Measurements from ENCODE around the gene DISC1. TPM values are rescaled to one million over a fixed set of nuclear protein-coding genes. Genes with fewer than 3 reads are reported as not detected.

Gene DISC1
- total RNA-seq, 2 experiments from 2014 or later = 9.8 to 11.2 TPM

DNA sequence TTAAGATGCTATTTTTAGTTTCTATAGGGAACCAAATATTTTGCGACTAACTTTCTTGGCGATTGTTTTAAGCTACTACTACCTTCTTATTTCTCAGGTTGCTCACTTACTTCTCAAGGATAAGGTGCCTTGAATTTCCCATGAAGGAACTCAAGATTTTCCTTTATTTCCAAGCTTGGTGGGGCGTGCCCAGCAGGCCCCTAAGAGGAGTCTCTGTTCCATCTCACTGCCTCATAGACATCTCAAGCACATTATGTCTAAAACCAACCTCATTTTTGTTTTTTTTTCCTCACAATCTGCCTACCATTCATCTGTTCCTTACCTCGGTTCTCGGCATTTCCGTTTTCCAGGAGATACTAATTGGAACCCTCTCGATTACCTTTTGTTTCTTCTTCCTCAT is 421.9 kb downstream of the DISC1 start:
- ATAC-seq (ENCODE audit: low read depth) = no peak
- no peaks in the 10 kb centered on the region for H3K4me1 Mint-ChIP-seq
- no peaks in the 10 kb centered on the region for H3K36me3 Mint-ChIP-seq
- POLR2A ChIA-PET = no interaction called here
- peaks cover 2% of the 10 kb centered on the region for H3K9me3 Mint-ChIP-seq
- no peak overlapping the region for H3K4me3 Mint-ChIP-seq
- peaks cover 2% of the 10 kb centered on the region for H3K27me3 Mint-ChIP-seq
- no peak overlapping the region for H3K27ac Mint-ChIP-seq
- DNase-seq = no peak

- peaks cover 2% of the 10 kb centered on the region for H3K27me3 Mint-ChIP-seq
- DNase-seq = no peak
- POLR2A ChIA-PET = no interaction called here
- H3K36me3 Mint-ChIP-seq = no peaks in the 10 kb centered on the region
- H3K4me3 Mint-ChIP-seq = no peak overlapping the region
- H3K4me1 Mint-ChIP-seq = no peaks in the 10 kb centered on the region
- ATAC-seq (ENCODE audit: low read depth) = no peak
- no peak overlapping the region for H3K27ac Mint-ChIP-seq
- H3K9me3 Mint-ChIP-seq = peaks cover 2% of the 10 kb centered on the region
Measured at GRCh38 chr1:232049335-232049734, 422.7 kb downstream of the DISC1 start.

GRCh38 chr1:232057217-232057895 is 430.8 kb downstream of the DISC1 start:
- no peak overlapping the region for H3K4me3 Mint-ChIP-seq
- no peak for ATAC-seq (ENCODE audit: low read depth)
- peaks cover 3% of the 10 kb centered on the region for H3K27me3 Mint-ChIP-seq
- H3K27ac Mint-ChIP-seq = no peak overlapping the region
- no peaks in the 10 kb centered on the region for H3K36me3 Mint-ChIP-seq
- no peaks in the 10 kb centered on the region for H3K9me3 Mint-ChIP-seq
- no peak for DNase-seq
- POLR2A ChIA-PET = no interaction called here
- H3K4me1 Mint-ChIP-seq = no peaks in the 10 kb centered on the region

DNA sequence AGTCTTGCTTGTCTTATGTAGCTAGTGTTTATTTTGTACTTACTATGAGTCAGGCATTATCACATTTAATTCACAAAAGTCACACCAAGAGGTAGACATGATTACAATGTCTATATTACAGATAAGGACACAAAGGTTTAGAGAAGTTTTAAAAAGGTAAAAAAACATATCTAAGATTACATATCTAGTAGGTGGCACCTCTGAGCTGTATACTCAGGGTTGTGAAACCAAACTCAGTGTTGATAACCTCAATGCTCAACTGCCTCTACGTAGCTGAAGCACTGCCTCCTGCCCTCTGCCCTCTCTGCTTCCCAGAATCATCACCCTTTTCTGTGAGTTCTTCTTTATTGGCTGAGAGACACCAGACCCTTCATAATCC is 431.3 kb downstream of the DISC1 start:
- no peak overlapping the region for H3K27ac Mint-ChIP-seq
- peaks cover 3% of the 10 kb centered on the region for H3K27me3 Mint-ChIP-seq
- ATAC-seq (ENCODE audit: low read depth) (no peak), DNase-seq (no peak)
- H3K9me3 Mint-ChIP-seq = no peaks in the 10 kb centered on the region
- H3K4me3 Mint-ChIP-seq = no peak overlapping the region
- no peaks in the 10 kb centered on the region for H3K36me3 Mint-ChIP-seq
- POLR2A ChIA-PET = no interaction called here
- H3K4me1 Mint-ChIP-seq = no peaks in the 10 kb centered on the region

DNA sequence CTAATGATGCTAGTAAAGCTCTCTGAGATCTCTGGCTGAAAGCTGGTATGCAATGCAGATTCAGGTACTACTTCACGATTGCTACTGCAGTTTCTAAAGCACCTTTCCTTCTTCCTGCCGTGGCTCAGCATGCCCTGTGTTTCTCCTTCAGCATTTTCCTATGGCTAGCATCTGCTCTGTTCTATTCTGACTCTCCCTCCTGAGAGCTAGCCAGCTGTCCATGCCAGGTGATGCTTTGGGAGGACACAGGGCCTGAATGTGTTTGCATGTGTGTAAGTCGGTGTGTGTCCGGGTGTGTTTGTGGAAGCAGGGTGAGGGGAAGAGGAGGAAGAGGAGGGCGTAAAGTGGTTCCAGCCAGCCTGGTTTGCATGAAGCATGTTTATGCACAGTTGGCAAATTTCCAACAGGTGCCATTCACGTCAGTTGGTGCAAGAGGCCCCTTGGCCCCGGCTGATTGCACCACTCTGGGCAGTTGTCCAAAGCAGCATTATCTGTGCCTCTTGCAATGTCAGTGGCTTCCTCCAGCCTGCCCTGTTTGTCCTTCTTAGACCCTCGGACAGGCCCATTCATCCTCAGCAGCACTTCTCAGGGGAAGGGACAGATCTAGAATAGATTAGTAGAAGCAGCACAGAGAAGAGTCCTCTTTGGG is 433.3 kb downstream of the DISC1 start:
- Mint-ChIP-seq H3K9me3 (no peaks in the 10 kb centered on the region), H3K27ac (no peak overlapping the region), H3K4me3 (no peak overlapping the region), H3K36me3 (no peaks in the 10 kb centered on the region), H3K4me1 (no peaks in the 10 kb centered on the region), H3K27me3 (peaks cover 3% of the 10 kb centered on the region)
- POLR2A ChIA-PET = no interaction called here
- ATAC-seq (ENCODE audit: low read depth) (no peak), DNase-seq (no peak)

- no peak overlapping the region for H3K27ac Mint-ChIP-seq
Measured at GRCh38 chr1:232062967-232063366, 436.4 kb downstream of the DISC1 start.

DNA sequence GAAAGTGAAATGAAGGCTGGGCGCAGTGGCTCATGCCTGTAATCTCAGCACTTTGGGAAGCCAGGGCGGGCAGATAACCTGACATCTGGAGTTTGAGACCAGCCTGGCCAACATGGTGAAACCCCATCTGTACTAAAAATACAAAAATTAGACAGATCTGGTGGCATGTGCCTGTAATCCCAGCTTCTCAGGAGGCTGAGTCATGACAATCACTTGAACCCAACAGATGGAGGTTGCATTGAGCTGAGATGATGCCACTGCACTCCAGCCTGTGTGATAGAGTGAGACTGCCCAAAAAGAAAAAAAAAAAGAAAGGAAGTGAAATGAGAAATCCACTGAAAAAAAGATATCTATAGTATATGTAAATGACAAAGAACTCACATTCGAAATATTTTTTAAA is 439.9 kb downstream of the DISC1 start:
- ATAC-seq (ENCODE audit: low read depth) (no peak), DNase-seq (no peak)
- H3K4me3 Mint-ChIP-seq = no peak overlapping the region
- H3K9me3 Mint-ChIP-seq = peaks cover 1% of the 10 kb centered on the region
- peaks cover 6% of the 10 kb centered on the region for H3K27me3 Mint-ChIP-seq
- no peaks in the 10 kb centered on the region for H3K4me1 Mint-ChIP-seq
- POLR2A ChIA-PET = no interaction called here
- no peaks in the 10 kb centered on the region for H3K36me3 Mint-ChIP-seq
- H3K27ac Mint-ChIP-seq = no peak overlapping the region

More at GRCh38 chr1:232062967-232063366, 436.4 kb downstream of the DISC1 start:
- no peaks in the 10 kb centered on the region for H3K4me1 Mint-ChIP-seq
- ATAC-seq (ENCODE audit: low read depth) (no peak), DNase-seq (no peak)
- H3K36me3 Mint-ChIP-seq = no peaks in the 10 kb centered on the region
- POLR2A ChIA-PET = no interaction called here
- no peaks in the 10 kb centered on the region for H3K9me3 Mint-ChIP-seq
- peaks cover 4% of the 10 kb centered on the region for H3K27me3 Mint-ChIP-seq
- no peak overlapping the region for H3K4me3 Mint-ChIP-seq

DNA sequence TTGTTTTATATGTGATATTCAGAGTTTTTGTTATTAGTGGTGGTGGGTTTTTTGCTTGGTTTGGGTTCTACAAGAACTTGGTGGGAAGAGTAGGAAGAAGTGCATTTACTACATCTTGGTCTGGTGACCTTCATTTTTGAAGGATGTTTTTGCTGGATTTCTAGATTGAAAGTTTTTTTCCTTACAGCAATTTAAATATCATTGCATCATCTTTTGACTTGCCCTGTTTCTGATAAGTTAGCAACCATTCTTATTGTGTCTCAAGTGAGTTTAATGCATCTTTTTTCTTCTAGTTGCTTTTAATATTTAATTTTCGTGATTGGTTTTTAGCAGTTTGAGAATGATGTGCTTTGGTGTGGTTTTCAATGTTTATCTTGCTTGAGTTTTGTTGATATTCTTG is 447.7 kb downstream of the DISC1 start:
- Mint-ChIP-seq H3K4me1 (no peaks in the 10 kb centered on the region), H3K4me3 (no peak overlapping the region), H3K36me3 (no peaks in the 10 kb centered on the region), H3K27me3 (peaks cover 4% of the 10 kb centered on the region), H3K9me3 (peaks cover 3% of the 10 kb centered on the region), H3K27ac (no peak overlapping the region)
- ATAC-seq (ENCODE audit: low read depth) (no peak), DNase-seq (no peak)
- POLR2A ChIA-PET = no interaction called here

DNA sequence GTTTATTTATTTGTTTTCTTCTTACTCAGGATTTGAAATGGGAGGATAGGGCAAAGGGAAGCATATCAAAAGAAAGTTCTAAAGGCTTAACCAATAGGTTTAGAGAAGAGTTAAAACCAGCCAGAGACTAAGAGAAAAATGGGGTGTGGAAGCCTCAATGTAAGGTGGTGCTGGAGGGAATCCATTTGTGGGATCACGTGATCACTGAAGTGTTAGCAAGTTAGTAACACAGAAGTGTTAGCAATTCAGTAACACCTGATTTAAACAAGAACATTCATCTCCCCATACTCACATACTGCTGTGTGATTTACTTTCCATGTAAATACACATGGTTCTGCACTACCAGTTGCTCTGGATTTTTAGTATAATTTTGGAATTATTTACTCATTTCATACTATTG is 451.2 kb downstream of the DISC1 start:
- H3K36me3 Mint-ChIP-seq = no peaks in the 10 kb centered on the region
- H3K27ac Mint-ChIP-seq = no peak overlapping the region
- H3K9me3 Mint-ChIP-seq = peaks cover 10% of the 10 kb centered on the region
- no peaks in the 10 kb centered on the region for H3K4me1 Mint-ChIP-seq
- DNase-seq (no peak), ATAC-seq (ENCODE audit: low read depth) (no peak)
- H3K4me3 Mint-ChIP-seq = no peak overlapping the region
- POLR2A ChIA-PET = no interaction called here
- no peaks in the 10 kb centered on the region for H3K27me3 Mint-ChIP-seq

DNA sequence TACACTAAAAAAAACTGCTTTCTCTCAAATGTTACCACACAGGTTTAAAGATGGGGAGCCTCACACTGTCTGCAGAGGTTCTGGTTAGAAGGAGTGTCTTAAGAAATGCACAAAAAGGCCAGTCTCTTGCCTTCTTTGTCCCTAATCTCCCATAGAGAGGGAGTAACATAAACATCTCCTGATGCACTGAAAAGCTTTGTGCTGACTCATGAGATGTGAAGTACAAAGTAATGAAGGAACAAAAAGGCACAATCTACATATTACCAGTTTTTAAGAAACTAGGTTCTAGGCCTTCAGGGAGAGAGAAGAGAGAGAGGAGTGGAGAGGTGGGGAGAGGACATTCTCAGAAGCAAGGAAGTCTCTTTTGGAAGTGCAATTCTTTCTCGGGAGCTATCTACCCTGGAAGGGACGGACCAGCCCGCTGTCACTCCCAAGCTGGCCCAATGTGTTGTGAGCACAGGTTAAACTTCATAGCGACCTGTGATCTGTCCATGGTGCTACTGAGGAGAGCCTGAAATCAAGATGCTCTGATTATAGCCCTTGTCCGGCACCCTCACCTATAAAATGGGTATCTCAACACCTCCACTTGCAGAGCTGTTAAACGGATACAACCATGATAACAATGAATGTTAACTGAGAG is 458.1 kb downstream of the DISC1 start:
- POLR2A ChIA-PET = no interaction called here
- DNase-seq = no peak
- no peaks in the 10 kb centered on the region for H3K4me1 Mint-ChIP-seq
- ATAC-seq (ENCODE audit: low read depth) = no peak
- H3K4me3 Mint-ChIP-seq = no peak overlapping the region
- no peaks in the 10 kb centered on the region for H3K27me3 Mint-ChIP-seq
- H3K27ac Mint-ChIP-seq = no peak overlapping the region
- no peaks in the 10 kb centered on the region for H3K36me3 Mint-ChIP-seq
- peaks cover 9% of the 10 kb centered on the region for H3K9me3 Mint-ChIP-seq

- Mint-ChIP-seq H3K27me3 (peaks cover 2% of the 10 kb centered on the region), H3K9me3 (no peaks in the 10 kb centered on the region), H3K4me3 (no peak overlapping the region), H3K4me1 (no peaks in the 10 kb centered on the region), H3K36me3 (no peaks in the 10 kb centered on the region), H3K27ac (no peak overlapping the region)
- no peak for DNase-seq
- POLR2A ChIA-PET = no interaction called here
- ATAC-seq (ENCODE audit: low read depth) = no peak
Measured at GRCh38 chr1:232090816-232091215, 464.2 kb downstream of the DISC1 start.

Other genes with a start within 250 kb of the DISC1 start
- 10 to 100 TPM; 34.9 to 39.8 TPM for gene EGLN1, start 204.5 kb upstream of the DISC1 start, total RNA-seq
- 10 to 100 TPM; 37.7 to 45.7 TPM for gene TSNAX, start 98.1 kb upstream of the DISC1 start, total RNA-seq